NB4 (cell line): ENCODE results near the gene WDR38.

Experiments used
- MYC ChIP-seq: IDR thresholded peaks from 2 replicates; pipeline ENCODE4 v1.6.1; 2011; ENCODE audit warnings: low read depth, low read length
- POLR2A ChIP-seq: IDR thresholded peaks from 2 replicates; pipeline ENCODE4 v1.6.1; 2011; ENCODE audit warnings: mild to moderate bottlenecking; ENCODE audit not compliant: insufficient read length; ENCODE audit errors: extremely low read depth
- TF ChIP-seq, protein P1 (sequence below): IDR thresholded peaks from one replicate; pipeline ENCODE4 v1.5.1; 2012; ENCODE audit warnings: low read depth, low read length
- TF ChIP-seq, protein P2 (sequence below): IDR thresholded peaks from 2 replicates; pipeline ENCODE4 v1.6.1; 2011; ENCODE audit warnings: low read depth, low read length

DNA sequence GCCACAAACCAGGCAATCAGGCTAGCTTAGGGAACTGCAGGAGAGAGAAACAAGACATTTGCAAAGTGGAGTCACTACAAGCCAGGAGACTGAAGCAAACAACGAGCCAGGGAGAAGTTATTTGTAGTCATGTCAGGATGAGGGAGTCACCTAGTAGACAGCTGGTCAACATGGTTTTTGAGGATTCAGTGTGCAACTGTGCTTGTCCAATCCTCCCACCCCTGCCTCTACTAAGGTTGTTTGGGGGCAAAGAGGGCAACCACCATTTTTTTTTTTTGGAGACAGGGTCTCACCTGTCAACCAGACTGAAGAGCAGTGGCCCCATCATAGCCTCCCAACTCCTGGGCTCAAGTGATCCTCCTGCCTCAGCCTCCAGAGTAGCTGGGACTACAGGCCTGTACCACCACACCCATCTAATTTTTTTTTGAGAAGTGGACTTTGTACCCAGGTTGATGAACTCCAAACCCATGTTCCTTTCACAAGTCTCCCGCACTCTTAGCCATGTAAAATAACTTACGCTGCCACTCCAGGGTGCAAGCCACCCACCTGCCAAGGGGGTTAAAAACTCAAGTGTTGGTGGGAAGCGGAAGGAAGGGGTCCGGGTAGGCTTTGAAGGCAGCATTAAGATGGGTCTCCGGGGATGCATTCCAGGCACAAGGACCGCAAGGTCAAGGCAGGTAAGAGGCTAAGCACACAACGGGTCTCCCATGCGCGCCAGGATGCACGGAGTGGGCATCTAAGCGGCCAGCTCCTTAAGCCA is 7.5 kb downstream of the WDR38 start:
- TF ChIP-seq, protein P1, sequence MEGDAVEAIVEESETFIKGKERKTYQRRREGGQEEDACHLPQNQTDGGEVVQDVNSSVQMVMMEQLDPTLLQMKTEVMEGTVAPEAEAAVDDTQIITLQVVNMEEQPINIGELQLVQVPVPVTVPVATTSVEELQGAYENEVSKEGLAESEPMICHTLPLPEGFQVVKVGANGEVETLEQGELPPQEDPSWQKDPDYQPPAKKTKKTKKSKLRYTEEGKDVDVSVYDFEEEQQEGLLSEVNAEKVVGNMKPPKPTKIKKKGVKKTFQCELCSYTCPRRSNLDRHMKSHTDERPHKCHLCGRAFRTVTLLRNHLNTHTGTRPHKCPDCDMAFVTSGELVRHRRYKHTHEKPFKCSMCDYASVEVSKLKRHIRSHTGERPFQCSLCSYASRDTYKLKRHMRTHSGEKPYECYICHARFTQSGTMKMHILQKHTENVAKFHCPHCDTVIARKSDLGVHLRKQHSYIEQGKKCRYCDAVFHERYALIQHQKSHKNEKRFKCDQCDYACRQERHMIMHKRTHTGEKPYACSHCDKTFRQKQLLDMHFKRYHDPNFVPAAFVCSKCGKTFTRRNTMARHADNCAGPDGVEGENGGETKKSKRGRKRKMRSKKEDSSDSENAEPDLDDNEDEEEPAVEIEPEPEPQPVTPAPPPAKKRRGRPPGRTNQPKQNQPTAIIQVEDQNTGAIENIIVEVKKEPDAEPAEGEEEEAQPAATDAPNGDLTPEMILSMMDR: no peak
- no peak for TF ChIP-seq POLR2A
- TF ChIP-seq, protein P2, sequence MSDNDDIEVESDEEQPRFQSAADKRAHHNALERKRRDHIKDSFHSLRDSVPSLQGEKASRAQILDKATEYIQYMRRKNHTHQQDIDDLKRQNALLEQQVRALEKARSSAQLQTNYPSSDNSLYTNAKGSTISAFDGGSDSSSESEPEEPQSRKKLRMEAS: no peak
- TF ChIP-seq MYC: no peak
